Colonic mucosa (tissue), 4 donors: Measurements from ENCODE around the gene ADSS1. TPM values are rescaled to one million over a fixed set of nuclear protein-coding genes. Genes with fewer than 3 reads are reported as not detected.
A peak's percentile ranks its signal among the peaks of the same experiment; 100 is the strongest.

ENCODE experiments used
- DNase-seq: peaks from one replicate; pipeline ENCODE4 v3.0.0-alpha.2; 2020
- H3K27ac ChIP-seq: fragments of 200-600 bp; one replicate; pipeline ENCODE4 v1.8.0; 2021
- H3K27me3 ChIP-seq: fragments of 200-600 bp; one replicate; pipeline ENCODE4 v1.8.0; 2021
- H3K36me3 ChIP-seq: fragments of 200-600 bp; one replicate; pipeline ENCODE4 v1.8.0; 2021
- H3K4me1 ChIP-seq: fragments of 200-600 bp; one replicate; pipeline ENCODE4 v1.8.0; 2021; ENCODE audit warnings: mild to moderate bottlenecking
- H3K4me3 ChIP-seq: fragments of 200-600 bp; one replicate; pipeline ENCODE4 v1.8.0; 2021
- H3K9ac ChIP-seq, 2 donors: one replicate each; pipeline ENCODE4 v1.7.0; 2013; ENCODE audit warnings: control low read depth in 2 of 2, low read depth in 2 of 2, low read length in 2 of 2
- H3K9me3 ChIP-seq: fragments of 200-600 bp; one replicate; pipeline ENCODE4 v1.8.0; 2021
- CTCF ChIP-seq: fragments of 200-600 bp; IDR thresholded peaks from one replicate; pipeline ENCODE4 v1.8.0; 2022; ENCODE audit warnings: antibody characterized with exemption, mild to moderate bottlenecking
- intact Hi-C: fragments of 100-400 bp; cut with DNase I; formaldehyde crosslinking; loops from one replicate; pipeline ENCODE4 v1.14.1; 2022
- total RNA-seq, 2 donors: library from RNA; stranded (reverse); fragmentation: NEBNext Ultra II Directional in 1 of 2; extraction: Animal tissue kit (Norgen Biotek cat#: 25700) in 1 of 2; gene quantifications; one replicate each; pipeline ENCODE4 v1.2.1, GENCODE V29; 2021
- donor health status: healthy.
- donor health status: DM: no; HTN: no; CAD: no.
- donor health status: DM: no; HTN: no; CAD: no.

Gene ADSS1
- total RNA-seq, 2 donors from 2014 or later = 3.5 to 4.0 TPM

- no peaks in the 10 kb centered on the region for H3K9me3 ChIP-seq
- H3K4me1 ChIP-seq = no peaks in the 10 kb centered on the region
- no peak for TF ChIP-seq CTCF
- no peaks in the 10 kb centered on the region for H3K36me3 ChIP-seq
- intact Hi-C loops = no loop called here
- H3K27ac ChIP-seq = no peak overlapping the region
- H3K4me3 ChIP-seq = no peak overlapping the region
- no peaks in the 10 kb centered on the region for H3K27me3 ChIP-seq
- no peak overlapping the region for H3K9ac ChIP-seq
- no peak for DNase-seq
Observed at GRCh38 chr14:104784218-104784568, 60.2 kb downstream of the ADSS1 start.

DNA sequence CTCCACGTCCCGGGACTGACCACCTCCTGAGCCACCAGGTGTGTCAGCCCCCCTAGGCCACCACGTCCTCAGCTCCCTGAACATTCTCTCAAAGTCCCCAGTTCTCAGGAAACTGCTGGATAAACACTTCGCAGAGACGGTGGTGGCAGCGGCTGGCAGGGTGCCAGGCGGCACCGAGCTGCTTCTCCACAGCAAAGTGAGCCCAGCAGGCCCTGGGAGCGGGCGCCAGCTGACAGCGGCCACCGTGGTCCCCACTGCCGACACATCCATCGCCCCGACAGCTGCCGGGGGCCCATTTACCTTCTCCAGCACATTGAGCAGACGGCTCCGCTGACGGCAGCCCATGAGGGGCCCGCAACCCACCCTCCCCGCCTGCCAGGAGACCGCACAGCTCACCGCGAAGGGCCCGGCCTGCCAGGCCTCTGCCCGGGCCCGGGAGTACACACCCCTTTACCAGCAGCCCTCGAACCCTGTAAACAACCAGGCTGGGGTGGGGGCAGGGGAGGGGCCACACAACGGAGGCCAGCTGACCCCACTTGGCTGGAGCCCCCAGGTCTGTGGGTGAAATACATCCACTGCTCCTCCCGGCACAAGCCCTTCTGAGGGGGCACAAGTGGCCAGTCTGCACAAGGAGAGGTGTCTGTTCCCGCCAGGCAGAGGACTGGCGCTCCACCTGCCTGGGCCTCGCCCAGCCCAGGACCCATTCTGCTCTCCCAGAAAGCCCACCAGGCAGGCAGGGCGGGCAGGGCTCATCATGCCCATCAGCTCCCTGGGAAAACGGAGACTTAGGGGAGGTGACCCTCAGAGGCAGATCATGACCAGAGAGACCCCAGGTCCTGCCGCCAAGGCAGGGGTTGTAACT, 61.0 kb downstream of the ADSS1 start:
- H3K9ac ChIP-seq = no peak overlapping the region
- no peaks in the 10 kb centered on the region for H3K4me1 ChIP-seq
- H3K9me3 ChIP-seq = no peaks in the 10 kb centered on the region
- no peak for TF ChIP-seq CTCF
- no peak overlapping the region for H3K4me3 ChIP-seq
- intact Hi-C loops = no loop called here
- H3K36me3 ChIP-seq = peaks cover 2% of the 10 kb centered on the region
- no peak for DNase-seq
- H3K27me3 ChIP-seq = no peaks in the 10 kb centered on the region
- H3K27ac ChIP-seq = no peak overlapping the region

DNA sequence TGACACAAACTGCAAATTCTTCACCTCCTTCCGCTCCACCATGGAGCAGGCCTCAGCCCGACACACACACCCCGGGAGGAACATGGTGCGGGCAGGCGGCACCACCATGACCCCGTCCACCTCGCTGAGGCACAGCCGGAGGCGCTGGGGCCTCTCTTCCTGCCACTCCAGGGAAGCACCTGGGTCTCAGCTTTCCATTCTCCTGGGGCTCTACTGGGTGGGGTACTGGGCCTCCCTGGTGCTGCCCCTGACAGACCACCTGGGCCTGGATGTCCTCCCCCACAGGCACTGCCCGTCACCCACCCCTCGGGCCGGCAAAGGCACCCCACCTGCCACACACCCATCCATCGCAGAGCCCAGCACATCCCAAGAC, 61.7 kb downstream of the ADSS1 start:
- Histone ChIP-seq H3K27me3 (no peaks in the 10 kb centered on the region), H3K4me3 (no peak overlapping the region), H3K4me1 (no peaks in the 10 kb centered on the region), H3K36me3 (peaks cover 8% of the 10 kb centered on the region), H3K9me3 (no peaks in the 10 kb centered on the region), H3K9ac (no peak overlapping the region), H3K27ac (no peak overlapping the region)
- DNase-seq = no peak
- no peak for TF ChIP-seq CTCF
- intact Hi-C loops = no loop called here

DNA sequence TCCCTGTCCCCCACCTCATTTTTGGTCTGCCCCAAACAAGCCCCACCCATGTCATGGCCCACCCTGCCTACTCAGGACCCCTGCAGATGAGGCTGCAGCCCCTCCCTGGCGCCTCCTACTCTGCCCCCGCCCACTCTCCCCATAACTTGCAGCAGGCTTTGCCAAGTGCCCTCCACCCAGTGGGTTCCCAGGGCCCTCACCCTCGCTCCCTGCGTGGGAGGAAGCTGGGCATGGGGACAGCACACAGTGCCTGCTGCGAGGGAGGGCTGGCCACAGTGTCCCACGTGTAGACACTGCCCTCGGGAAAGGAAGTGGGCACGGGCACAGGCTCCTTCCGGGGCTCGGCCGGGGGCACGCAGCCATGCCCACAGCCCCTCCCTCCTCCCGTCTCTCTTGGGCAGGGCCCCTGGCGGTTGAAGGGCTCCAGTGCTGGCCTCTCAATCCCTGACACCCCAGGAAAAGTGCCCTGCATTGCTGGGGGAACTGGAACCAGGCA, 62.1 kb downstream of the ADSS1 start:
- no peak overlapping the region for H3K27ac ChIP-seq
- DNase-seq = no peak
- H3K27me3 ChIP-seq = no peaks in the 10 kb centered on the region
- H3K9me3 ChIP-seq = no peaks in the 10 kb centered on the region
- no peak overlapping the region for H3K4me3 ChIP-seq
- peaks cover 8% of the 10 kb centered on the region for H3K36me3 ChIP-seq
- no peak for TF ChIP-seq CTCF
- no peaks in the 10 kb centered on the region for H3K4me1 ChIP-seq
- H3K9ac ChIP-seq = no peak overlapping the region
- intact Hi-C loops = no loop called here

GRCh38 chr14:104786726-104787675, 63.0 kb downstream of the ADSS1 start:
- H3K9ac ChIP-seq = peak overlapping the region in 1 of 2 donors; percentile 24
- peaks cover 8% of the 10 kb centered on the region for H3K36me3 ChIP-seq
- H3K4me1 ChIP-seq = peaks cover under 1% of the 10 kb centered on the region
- H3K27me3 ChIP-seq = no peaks in the 10 kb centered on the region
- intact Hi-C loops = no loop called here
- no peak overlapping the region for H3K4me3 ChIP-seq
- DNase-seq = no peak
- H3K27ac ChIP-seq = no peak overlapping the region
- TF ChIP-seq CTCF = no peak
- H3K9me3 ChIP-seq = no peaks in the 10 kb centered on the region
